Central memory CD8-positive, alpha-beta T cell (primary cell): ENCODE data around the gene DOCK2.

Experiments
- ATAC-seq: fragments of 150-1000 bp; cut with Tn5 transposase; replicated peaks from 2 replicates; pipeline ENCODE4 v1.10.0; 2022; ENCODE audit warnings: mild to moderate bottlenecking, moderate FRiP score, moderate number of reproducible peaks; ENCODE audit not compliant: poor library complexity, severe bottlenecking; ENCODE audit errors: extremely low read depth
- DNase-seq, 2 donors: peaks; one replicate each; pipeline ENCODE4 v3.0.0; 2021; ENCODE audit warnings: low spot score in 2 of 2
- H3K27ac Mint-ChIP-seq: one replicate; pipeline ENCODE4 v1.8.0; 2022; ENCODE audit warnings: low read depth, mild to moderate bottlenecking, moderate library complexity, mixed read lengths
- H3K27me3 Mint-ChIP-seq: one replicate; pipeline ENCODE4 v1.8.0; 2022; ENCODE audit warnings: mixed read lengths
- H3K36me3 Mint-ChIP-seq: one replicate; pipeline ENCODE4 v1.8.0; 2022; ENCODE audit warnings: mild to moderate bottlenecking, moderate library complexity, mixed read lengths; ENCODE audit not compliant: insufficient read depth
- H3K4me1 Mint-ChIP-seq: one replicate; pipeline ENCODE4 v1.8.0; 2022; ENCODE audit warnings: mixed read lengths
- H3K4me3 Mint-ChIP-seq: one replicate; pipeline ENCODE4 v1.8.0; 2022; ENCODE audit warnings: mild to moderate bottlenecking, moderate library complexity, mixed read lengths
- H3K9me3 Mint-ChIP-seq: one replicate; pipeline ENCODE4 v1.8.0; 2022; ENCODE audit warnings: mixed read lengths

Gene DOCK2

DNA sequence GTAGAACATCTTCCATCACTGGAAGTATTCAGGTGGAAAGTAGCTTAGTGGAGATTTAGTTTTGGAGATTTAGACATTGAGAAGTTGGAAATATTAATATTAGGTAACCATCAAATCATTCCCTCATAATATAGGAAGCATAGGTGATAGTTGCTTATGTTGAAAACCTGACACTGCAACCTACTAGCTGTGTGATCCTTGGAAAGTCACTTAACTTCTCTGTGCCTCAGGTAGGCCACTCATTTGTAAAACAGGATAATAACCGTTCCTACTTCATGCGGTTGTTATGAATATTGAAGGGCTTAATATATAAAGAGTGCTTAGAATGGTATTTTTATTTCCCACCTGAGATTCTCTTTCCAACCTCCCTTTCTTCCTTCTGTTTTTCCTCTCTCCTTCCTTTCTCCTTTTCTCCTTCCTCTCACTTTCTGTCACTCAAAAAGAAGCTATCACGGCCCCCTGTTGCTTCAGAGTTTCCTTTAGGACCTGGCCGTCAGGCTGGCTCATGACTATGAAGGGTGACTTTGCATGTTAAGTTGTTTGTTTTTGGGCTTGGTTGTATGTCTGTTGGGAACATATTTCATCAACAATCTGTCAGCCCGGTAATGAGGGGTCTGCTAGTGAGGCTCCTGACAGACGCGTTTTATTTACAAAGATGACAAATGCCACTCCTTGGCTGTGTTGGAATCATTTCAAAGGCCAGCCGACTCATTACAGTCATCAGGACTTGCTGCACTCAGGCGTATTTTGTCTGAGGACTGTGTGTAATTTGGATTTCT, 31.0 kb downstream of the DOCK2 start:
- Mint-ChIP-seq H3K4me3 (no peak overlapping the region), H3K4me1 (peaks cover 66% of the 10 kb centered on the region), H3K9me3 (no peaks in the 10 kb centered on the region), H3K27ac (peak overlapping the region; percentile 26), H3K36me3 (peaks cover 19% of the 10 kb centered on the region), H3K27me3 (no peaks in the 10 kb centered on the region)
- DNase-seq = no peak
- no peak for ATAC-seq

DNA sequence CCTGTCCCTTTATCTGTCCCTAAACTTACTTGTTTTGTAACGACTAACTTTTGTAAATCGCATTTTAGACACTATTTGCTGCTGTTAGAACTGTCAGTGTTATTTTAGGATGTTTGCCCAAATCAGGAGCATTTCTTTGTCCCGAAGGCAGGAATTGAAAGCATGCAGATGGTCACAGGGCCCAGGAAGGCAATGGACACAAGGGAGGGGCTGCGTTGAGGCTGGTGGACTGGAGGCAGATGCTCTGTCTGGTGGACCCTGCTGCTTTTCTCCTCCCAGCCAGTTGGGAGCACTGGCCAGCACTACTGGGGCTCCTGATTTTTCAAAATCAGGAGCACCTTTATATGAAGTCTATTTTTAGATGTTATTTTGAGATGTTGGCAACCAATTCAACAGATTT, 31.7 kb downstream of the DOCK2 start:
- no peak overlapping the region for H3K4me3 Mint-ChIP-seq
- ATAC-seq (no peak), DNase-seq (no peak)
- H3K9me3 Mint-ChIP-seq = no peaks in the 10 kb centered on the region
- no peaks in the 10 kb centered on the region for H3K27me3 Mint-ChIP-seq
- H3K4me1 Mint-ChIP-seq = peaks cover 59% of the 10 kb centered on the region
- H3K27ac Mint-ChIP-seq = peak overlapping the region; percentile 26
- H3K36me3 Mint-ChIP-seq = peaks cover 22% of the 10 kb centered on the region

DNA sequence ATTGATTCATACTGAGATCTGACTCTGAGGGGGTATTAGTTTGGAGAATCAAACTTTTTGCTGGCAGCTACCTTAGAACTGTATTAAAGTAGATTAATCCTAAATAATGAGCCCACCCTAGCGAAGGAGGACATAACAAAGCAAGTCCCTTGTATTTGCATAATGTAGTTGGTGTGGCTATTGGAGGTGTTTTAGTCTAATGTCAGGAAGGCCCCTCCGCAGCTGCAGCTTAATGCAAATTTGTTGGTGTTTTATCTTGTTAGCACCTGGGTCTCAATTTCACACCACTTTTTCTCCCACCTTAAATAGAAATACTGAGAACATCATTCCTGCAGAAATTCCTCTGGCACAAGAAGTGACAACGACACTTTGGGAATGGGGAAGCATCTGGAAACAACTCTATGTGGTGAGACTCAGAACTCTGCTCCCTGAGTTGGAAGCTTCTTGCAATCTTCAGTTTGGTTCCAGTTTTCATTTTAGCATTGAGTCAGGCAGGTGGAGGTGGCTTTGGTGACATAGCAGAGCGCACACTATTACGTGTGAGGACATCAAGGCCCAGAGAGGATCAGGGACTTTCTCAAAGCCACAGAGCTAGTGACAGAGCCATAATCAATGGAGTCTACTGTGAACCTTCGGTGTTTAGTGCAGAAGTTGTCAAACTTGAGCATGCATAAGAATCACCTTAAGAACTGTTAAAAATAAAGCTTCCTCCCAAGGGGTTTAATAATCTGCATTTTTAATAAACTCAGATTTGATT, 33.9 kb downstream of the DOCK2 start:
- H3K9me3 Mint-ChIP-seq = no peaks in the 10 kb centered on the region

DNA sequence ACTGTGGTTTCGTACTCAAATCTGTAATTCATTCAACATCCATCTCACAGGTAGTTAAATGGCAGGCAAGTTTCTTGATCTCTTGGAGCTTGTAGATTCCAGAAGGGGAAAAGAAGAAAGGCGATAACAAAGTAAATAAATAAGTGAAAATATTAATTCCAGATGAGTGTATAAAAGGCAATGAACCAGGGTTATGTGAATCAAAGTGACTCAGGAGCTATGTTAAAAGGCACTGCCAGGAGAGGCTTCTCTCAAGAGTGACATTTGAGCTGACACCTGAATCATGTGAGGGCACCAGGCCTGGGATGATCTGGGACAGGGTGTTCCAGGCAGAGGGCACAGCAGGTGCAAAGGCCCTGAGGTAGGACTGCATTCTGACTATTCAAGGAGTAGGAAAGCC, 45.0 kb downstream of the DOCK2 start:
- Mint-ChIP-seq H3K36me3 (peaks cover 58% of the 10 kb centered on the region), H3K27me3 (no peaks in the 10 kb centered on the region), H3K27ac (peak overlapping the region; percentile 76)

More for the DNA sequence above, 33.9 kb downstream of the DOCK2 start:
- no peak overlapping the region for H3K4me3 Mint-ChIP-seq
- ATAC-seq = no peak
- DNase-seq = no peak
- no peak overlapping the region for H3K27ac Mint-ChIP-seq
- H3K4me1 Mint-ChIP-seq = peaks cover 42% of the 10 kb centered on the region
- H3K27me3 Mint-ChIP-seq = no peaks in the 10 kb centered on the region
- peaks cover 39% of the 10 kb centered on the region for H3K36me3 Mint-ChIP-seq

DNA sequence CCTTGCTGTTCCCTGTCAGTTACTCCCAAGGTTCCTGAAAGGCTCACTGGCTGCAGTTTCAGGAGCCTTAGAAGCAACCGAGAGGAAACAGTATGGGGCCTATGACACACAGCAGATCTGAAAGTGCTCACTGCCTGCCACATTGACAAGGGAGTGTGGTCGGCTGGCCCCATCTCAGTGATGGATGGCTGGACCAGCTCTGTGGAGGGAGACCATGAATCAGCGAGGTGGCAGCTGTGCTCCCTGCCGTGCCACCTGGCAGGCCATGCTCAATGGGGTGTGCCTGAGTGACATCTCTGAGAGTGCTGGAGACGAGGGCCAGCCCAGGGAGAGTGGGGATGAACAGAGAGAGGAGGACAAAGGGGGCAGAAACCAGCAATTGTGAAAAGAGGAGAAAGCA, 49.1 kb downstream of the DOCK2 start:
- H3K4me3 Mint-ChIP-seq = no peak overlapping the region
- no peaks in the 10 kb centered on the region for H3K27me3 Mint-ChIP-seq
- DNase-seq (no peak), ATAC-seq (no peak)
- no peaks in the 10 kb centered on the region for H3K9me3 Mint-ChIP-seq
- peaks cover 11% of the 10 kb centered on the region for H3K4me1 Mint-ChIP-seq
- H3K36me3 Mint-ChIP-seq = peaks cover 68% of the 10 kb centered on the region
- peak overlapping the region; percentile 52 for H3K27ac Mint-ChIP-seq

More for the DNA sequence above, 45.0 kb downstream of the DOCK2 start:
- Mint-ChIP-seq H3K4me1 (peaks cover 13% of the 10 kb centered on the region), H3K4me3 (no peak overlapping the region), H3K9me3 (no peaks in the 10 kb centered on the region)
- ATAC-seq (no peak), DNase-seq (no peak)

GRCh38 chr5:169688106-169688505, 51.0 kb downstream of the DOCK2 start:
- peaks cover 11% of the 10 kb centered on the region for H3K4me1 Mint-ChIP-seq
- H3K9me3 Mint-ChIP-seq = no peaks in the 10 kb centered on the region
- H3K27me3 Mint-ChIP-seq = no peaks in the 10 kb centered on the region
- H3K36me3 Mint-ChIP-seq = peaks cover 57% of the 10 kb centered on the region
- H3K27ac Mint-ChIP-seq = no peak overlapping the region
- no peak overlapping the region for H3K4me3 Mint-ChIP-seq
- DNase-seq (no peak), ATAC-seq (no peak)

- no peaks in the 10 kb centered on the region for H3K27me3 Mint-ChIP-seq
- H3K27ac Mint-ChIP-seq = no peak overlapping the region
- DNase-seq (no peak), ATAC-seq (no peak)
- peaks cover 57% of the 10 kb centered on the region for H3K36me3 Mint-ChIP-seq
- H3K4me1 Mint-ChIP-seq = peaks cover 6% of the 10 kb centered on the region
- no peak overlapping the region for H3K4me3 Mint-ChIP-seq
- H3K9me3 Mint-ChIP-seq = no peaks in the 10 kb centered on the region
Measured at GRCh38 chr5:169691471-169691870, 54.4 kb downstream of the DOCK2 start.

- ATAC-seq (no peak), DNase-seq (no peak)
- Mint-ChIP-seq H3K4me3 (no peak overlapping the region), H3K4me1 (peaks cover 10% of the 10 kb centered on the region), H3K27ac (no peak overlapping the region), H3K27me3 (no peaks in the 10 kb centered on the region), H3K9me3 (no peaks in the 10 kb centered on the region), H3K36me3 (peaks cover 61% of the 10 kb centered on the region)
Measured at GRCh38 chr5:169694091-169694625, 57.1 kb downstream of the DOCK2 start.

DNA sequence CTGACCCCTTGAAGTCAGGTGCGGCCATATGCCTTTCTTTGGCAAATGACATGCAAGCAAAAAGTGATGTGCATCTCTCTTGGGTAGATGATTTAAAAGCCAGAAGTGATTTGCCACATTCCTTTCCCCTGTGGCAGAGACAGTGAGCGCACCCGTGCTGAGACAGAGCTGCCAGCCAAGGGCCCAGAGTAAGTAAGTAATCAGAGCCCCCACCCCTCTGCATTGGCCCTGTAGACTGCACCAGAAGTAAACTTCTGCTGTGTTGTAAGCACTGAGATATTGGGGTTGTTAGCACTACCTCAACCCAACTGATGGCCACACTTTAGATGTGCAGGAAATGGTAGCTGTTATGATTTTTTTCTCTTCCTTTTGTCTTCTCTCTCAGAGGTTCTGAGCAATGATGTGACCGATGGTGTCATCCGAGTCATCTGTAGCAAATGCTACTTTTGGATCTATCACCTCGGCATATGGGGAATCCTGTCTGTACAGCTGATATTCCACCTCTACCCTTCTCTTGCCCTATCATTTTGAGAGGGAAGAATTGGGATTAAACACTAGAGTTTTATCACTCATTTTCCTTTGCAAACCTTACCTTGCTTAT, 58.0 kb downstream of the DOCK2 start:
- ATAC-seq = no peak
- Mint-ChIP-seq H3K27me3 (no peaks in the 10 kb centered on the region), H3K4me3 (no peak overlapping the region), H3K4me1 (peaks cover 10% of the 10 kb centered on the region), H3K27ac (no peak overlapping the region), H3K36me3 (peaks cover 62% of the 10 kb centered on the region), H3K9me3 (no peaks in the 10 kb centered on the region)
- DNase-seq = no peak

DNA sequence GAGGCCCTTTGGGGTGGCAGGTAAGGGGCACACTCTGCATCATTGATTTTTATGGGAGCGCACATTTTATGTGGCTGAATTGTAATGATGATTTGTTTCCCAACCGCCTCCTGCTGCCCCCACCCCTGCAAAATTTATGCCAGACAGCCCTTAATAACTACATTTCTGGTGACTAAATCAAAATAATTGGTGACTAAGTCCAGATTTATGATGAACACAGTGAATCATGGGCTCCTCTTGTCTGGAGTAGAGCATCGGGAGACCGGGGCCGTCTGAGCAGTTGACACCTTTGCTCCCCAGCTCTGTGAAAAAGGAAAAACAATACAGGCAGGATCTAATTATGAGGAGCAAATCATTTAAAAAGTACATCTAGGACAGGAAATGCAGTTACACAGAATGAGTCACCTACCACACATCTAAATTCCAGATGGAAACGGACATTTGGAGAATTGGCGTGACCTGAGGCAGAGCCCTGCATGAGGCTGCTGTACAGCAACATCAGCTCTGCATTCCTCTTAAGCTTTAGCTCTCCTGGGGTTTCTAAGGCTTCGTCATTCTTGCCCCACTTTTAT, 58.9 kb downstream of the DOCK2 start:
- H3K36me3 Mint-ChIP-seq = peaks cover 62% of the 10 kb centered on the region
- H3K4me1 Mint-ChIP-seq = peaks cover 5% of the 10 kb centered on the region
- ATAC-seq (no peak), DNase-seq (no peak)
- no peak overlapping the region for H3K27ac Mint-ChIP-seq
- H3K9me3 Mint-ChIP-seq = no peaks in the 10 kb centered on the region
- no peaks in the 10 kb centered on the region for H3K27me3 Mint-ChIP-seq
- H3K4me3 Mint-ChIP-seq = no peak overlapping the region

DNA sequence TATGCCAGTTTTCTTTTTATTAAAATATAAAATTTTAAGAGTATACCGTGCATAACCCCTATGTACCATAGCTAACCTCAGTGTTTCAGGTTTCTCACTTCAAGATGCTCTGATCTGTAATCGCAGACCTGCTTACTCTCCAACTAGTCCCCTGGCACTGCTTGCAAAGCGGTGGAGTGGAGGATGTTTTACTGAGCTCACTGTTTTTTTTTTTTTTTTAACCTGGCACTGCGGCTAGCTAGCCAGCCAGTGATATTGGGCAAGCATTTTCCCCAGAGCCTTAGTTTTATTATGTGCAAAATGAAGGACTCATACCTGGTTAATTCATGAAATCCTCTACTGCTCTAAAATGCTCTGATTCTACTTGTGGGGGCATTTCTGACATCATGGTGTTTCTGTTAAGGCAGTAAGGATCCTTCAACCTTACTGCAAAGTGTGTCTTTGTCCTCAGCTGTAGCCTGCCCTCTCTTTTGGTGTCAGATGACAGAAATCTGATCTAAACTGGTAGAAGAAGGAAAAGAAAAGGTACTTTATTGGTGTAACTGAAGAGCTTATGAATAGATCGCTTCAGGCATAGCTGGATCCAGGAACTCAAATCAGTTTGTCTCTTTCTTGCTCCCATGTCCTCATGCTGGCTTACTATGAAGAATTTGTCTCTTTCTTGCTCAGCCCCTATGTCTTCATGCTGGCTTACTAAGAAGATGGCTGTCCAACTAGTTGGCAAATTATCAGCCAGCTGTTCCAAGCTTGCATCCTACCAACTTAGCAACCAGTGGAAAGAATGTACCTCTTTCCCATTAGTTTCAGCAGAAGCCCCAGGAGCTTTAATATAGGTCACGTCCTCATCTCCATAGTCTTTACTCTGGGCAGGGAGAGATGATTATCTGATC, 59.8 kb downstream of the DOCK2 start:
- no peaks in the 10 kb centered on the region for H3K27me3 Mint-ChIP-seq
- DNase-seq (no peak), ATAC-seq (no peak)
- peaks cover 70% of the 10 kb centered on the region for H3K36me3 Mint-ChIP-seq
- peaks cover 5% of the 10 kb centered on the region for H3K4me1 Mint-ChIP-seq
- H3K27ac Mint-ChIP-seq = no peak overlapping the region
- H3K4me3 Mint-ChIP-seq = no peak overlapping the region
- no peaks in the 10 kb centered on the region for H3K9me3 Mint-ChIP-seq

DNA sequence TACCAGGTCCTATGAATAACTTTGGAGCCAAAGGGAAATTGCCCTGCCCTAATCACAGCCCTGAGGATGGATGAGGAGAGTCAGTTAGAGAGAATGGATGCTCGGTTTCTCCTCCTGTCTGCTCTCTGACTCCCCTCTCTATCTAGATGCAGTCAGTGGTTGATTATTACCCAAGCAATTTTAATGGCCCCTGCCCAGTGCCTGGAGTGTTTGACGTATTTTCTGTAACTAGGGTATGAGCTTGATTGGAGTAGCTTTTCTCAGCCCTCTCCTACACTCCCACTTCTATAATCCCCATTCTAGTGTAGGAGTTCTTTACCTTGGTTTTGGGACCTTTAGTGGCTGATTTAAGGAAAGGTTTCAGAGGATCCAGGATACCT, 60.4 kb downstream of the DOCK2 start:
- no peaks in the 10 kb centered on the region for H3K9me3 Mint-ChIP-seq
- no peak for ATAC-seq
- H3K27ac Mint-ChIP-seq = no peak overlapping the region
- peaks cover 5% of the 10 kb centered on the region for H3K4me1 Mint-ChIP-seq
- DNase-seq = no peak
- H3K4me3 Mint-ChIP-seq = no peak overlapping the region
- no peaks in the 10 kb centered on the region for H3K27me3 Mint-ChIP-seq
- peaks cover 73% of the 10 kb centered on the region for H3K36me3 Mint-ChIP-seq
